Lower leg skin (tissue), 3 donors: ENCODE measurements around the gene NEB.

Experiments used
- POLR2A ChIP-seq, 2 donors: fragments of 450-650 bp; IDR thresholded peaks; one replicate each; pipeline ENCODE4 v1.6.1; 2016 to 2017; ENCODE audit warnings: antibody characterized with exemption in 2 of 2, mild to moderate bottlenecking in 1 of 2, moderate library complexity in 1 of 2
- TF ChIP-seq, protein P1 (sequence below), 3 donors: fragments of 450-650 bp; IDR thresholded peaks; one replicate each; pipeline ENCODE4 v1.5.1; 2016; ENCODE audit warnings: antibody characterized with exemption in 3 of 3, mild to moderate bottlenecking in 3 of 3, moderate library complexity in 2 of 3

DNA sequence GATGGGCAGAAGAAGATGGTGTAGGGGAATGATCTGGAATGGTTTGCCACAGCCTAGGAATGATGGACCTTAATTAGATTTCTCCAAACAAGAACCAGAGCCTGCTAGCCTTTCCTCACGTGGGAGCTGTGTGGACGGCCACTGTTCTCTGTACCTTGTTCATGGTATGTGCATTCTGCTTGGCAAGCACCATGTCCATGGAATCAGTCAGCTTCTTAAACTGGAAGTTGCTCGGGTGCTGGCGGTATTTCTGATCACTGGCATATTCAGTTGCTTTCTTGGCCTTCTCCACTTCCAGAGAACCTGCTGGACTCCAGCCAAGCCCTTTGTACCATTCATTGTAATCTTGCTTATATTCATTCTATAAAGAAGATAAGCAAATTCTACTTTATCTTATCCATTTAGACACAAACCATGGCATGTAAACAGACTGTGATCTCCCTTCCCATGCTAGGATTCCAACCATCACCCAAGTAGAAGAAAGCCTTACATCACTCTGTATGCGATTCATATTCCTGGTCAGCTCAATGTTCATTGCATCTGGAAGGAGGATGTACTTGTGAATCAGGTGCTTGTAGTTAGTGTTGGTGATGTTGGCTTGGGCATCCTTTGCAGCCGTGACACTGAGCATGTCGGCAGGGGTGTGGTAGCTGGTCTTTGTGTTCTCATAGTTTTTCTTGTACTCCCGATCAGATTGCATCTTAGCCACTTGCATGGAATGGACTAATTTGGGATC, 78.4 kb downstream of the NEB start:
- TF ChIP-seq, protein P1, sequence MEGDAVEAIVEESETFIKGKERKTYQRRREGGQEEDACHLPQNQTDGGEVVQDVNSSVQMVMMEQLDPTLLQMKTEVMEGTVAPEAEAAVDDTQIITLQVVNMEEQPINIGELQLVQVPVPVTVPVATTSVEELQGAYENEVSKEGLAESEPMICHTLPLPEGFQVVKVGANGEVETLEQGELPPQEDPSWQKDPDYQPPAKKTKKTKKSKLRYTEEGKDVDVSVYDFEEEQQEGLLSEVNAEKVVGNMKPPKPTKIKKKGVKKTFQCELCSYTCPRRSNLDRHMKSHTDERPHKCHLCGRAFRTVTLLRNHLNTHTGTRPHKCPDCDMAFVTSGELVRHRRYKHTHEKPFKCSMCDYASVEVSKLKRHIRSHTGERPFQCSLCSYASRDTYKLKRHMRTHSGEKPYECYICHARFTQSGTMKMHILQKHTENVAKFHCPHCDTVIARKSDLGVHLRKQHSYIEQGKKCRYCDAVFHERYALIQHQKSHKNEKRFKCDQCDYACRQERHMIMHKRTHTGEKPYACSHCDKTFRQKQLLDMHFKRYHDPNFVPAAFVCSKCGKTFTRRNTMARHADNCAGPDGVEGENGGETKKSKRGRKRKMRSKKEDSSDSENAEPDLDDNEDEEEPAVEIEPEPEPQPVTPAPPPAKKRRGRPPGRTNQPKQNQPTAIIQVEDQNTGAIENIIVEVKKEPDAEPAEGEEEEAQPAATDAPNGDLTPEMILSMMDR (IDR thresholded peaks at IDR 0.05) = no peak
- no peak for TF ChIP-seq POLR2A (IDR thresholded peaks at IDR 0.05)
